HG02885 (cell line): ENCODE results near the gene GLRX2.
"Not testable (repeated sequence)": the region's sequence is repeated elsewhere in the genome, so short reads cannot be mapped to it uniquely, and the experiment has no call there.

ENCODE experiments used
- ATAC-seq: cut with Tn5 transposase; IDR thresholded peaks from one replicate; pipeline ENCODE4 v1.9.1; 2021; ENCODE audit warnings: mild to moderate bottlenecking; ENCODE audit not compliant: unreplicated experiment, poor library complexity

Gene GLRX2

GRCh38 chr1:193068013-193068412, 37.2 kb downstream of the GLRX2 start:
- no peak for ATAC-seq

GRCh38 chr1:193066606-193067005, 38.6 kb downstream of the GLRX2 start:
- ATAC-seq: no peak

GRCh38 chr1:193065954-193066353, 39.3 kb downstream of the GLRX2 start:
- no peak for ATAC-seq

GRCh38 chr1:193062698-193063463, 42.3 kb downstream of the GLRX2 start:
- ATAC-seq: no peak

- no peak for ATAC-seq
Measured at GRCh38 chr1:193060938-193061337, 44.3 kb downstream of the GLRX2 start.

GRCh38 chr1:193060406-193060805, 44.8 kb downstream of the GLRX2 start:
- ATAC-seq: no peak

- no peak for ATAC-seq
Measured at GRCh38 chr1:193060115-193060403, 45.2 kb downstream of the GLRX2 start.

GRCh38 chr1:193059282-193060114, 45.7 kb downstream of the GLRX2 start, which contains the start of the genes RO60 and UCHL5:
Gene RO60, plus strand, starts transcription at chr1:193059612. Its CDS starts 9,443 bp downstream, at chr1:193069055.
Gene UCHL5, minus strand, starts transcription at chr1:193059360. Its CDS starts 100 bp downstream, at chr1:193059260.
- peak; percentile 90 for ATAC-seq

GRCh38 chr1:193058529-193059281, 46.5 kb downstream of the GLRX2 start:
- peak; percentile 62 for ATAC-seq

GRCh38 chr1:193054169-193054675, 51.0 kb downstream of the GLRX2 start:
- no peak for ATAC-seq

GRCh38 chr1:193048913-193049312, 56.3 kb downstream of the GLRX2 start:
- not testable (repeated sequence) for ATAC-seq
